ENCODE data around the gene COG5. TPM values are rescaled to one million over a fixed set of nuclear protein-coding genes. Genes with fewer than 3 reads are reported as not detected.

COG5 gene
- total RNA-seq, 2 donors from 2014 or later: 41.8 to 50.2 TPM

DNA sequence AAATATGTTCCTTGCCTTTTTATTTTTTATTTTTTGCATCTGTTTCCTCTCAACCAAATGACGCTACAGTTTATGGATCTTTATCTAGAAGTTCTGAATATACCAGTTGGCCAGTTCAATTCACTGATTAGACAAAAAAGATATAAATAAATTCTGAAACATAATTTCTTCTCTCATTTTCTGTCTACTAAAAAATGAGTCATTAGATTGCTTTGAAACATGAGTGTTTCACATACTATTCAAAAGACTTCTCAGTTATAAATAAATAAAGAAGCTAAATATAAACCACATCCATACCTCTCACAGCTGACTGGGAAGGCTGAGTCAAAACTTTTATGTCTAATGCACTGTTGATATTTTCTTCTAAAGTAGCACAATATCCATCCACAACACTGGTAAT is 191.4 kb downstream of the COG5 start:
- no peak for DNase-seq (ENCODE audit: low spot score)
- intact Hi-C loops (cut with DNase I): no loop called here

DNA sequence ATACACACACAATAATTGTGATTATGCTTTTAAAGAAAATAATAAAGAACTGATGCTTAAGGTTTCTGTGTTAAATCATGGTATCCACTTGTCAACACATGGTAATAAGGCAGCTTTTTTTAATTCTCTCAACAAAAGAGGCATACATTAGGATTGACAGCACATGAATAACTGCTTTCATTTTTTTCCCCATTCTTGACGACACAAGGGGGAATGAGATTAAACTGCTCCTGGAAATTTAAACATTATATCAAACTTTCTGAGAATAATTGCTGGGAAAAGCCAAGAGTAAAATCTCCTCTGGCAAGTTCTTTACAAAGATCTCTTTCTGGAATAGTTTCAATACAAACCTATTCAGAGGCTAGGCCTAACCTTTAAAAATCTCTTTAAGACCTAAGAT is 192.9 kb downstream of the COG5 start:
- no peak for DNase-seq (ENCODE audit: low spot score)
- intact Hi-C loops (cut with DNase I): no loop called here

DNA sequence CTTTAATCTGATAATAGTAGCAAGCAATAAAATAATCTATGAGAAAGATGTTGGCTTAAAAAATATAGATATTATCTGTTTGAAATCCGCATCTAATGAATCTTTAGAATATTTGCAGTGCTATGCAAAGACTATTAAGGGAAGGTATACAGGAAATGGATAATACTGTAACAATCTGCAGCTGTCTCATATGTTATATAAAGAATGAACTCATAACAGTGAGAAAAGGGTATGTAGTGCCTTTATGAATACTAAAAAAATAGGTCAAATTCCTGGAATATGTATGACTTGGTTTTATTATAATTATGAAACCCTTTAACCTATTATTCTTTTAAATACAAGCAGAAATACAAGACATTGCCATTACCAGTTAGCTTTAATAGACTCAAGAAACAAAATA is 198.9 kb downstream of the COG5 start:
- intact Hi-C loops (cut with DNase I): no loop called here
- DNase-seq (ENCODE audit: low spot score): no peak

DNA sequence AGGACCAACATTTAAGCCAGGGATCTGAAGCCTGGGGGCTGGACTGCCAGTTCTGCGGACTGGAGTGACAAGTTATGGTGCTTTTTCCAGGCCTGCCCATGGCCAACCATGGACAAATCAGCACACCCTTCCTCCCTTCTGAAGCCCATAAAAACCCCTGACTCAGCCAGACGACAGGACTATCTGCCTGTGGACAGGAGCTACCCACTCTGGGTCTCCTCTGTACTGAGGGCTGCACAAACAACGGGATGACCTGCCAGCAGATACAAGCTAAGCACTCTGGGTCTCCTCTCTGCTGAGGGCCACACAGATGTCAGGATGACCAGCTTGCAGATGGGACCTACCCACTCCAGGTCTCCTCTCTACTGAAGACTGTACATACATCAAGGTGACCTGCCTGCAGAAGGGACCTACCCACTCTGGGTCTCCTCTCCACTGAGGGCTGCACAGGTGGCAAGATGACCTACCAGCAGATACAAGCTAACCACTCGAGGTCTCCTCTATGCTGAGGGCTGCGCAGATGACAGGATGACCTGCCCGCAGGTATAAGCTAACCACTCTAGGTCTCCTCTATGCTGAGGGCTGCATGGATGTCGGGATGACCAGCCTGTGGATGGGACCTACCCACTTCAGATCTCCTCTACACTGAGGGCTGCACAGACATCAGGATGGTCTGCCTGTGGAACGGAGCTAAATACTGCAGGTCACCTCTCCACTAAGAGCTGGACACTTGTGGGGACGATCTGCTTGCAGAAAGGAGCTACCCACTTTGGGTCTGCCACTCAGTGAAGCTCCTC is 204.0 kb downstream of the COG5 start:
- intact Hi-C loops (cut with DNase I): no loop called here

DNA sequence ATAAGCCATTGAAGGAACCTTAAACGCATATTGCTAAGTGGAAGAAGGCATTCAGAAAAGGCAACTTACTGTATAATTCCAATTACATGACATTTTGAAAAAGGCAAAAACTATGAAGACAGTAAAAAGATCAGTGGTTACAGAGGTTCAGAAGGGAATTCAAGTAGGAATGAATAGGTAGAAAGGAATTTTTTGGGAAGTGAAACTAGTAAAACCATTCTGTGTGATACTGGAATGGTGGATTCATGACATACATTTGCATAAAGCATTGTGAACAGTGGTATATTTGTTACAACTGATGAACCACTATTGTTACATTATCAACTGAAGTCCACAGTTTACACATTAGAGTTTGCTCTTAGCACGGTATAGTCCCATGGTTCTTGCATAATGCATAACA is 208.1 kb downstream of the COG5 start:
- DNase-seq (ENCODE audit: low spot score): no peak
- intact Hi-C loops (cut with DNase I): no loop called here

More for the DNA sequence above, 204.0 kb downstream of the COG5 start:
- DNase-seq (ENCODE audit: low spot score): no peak

DNA sequence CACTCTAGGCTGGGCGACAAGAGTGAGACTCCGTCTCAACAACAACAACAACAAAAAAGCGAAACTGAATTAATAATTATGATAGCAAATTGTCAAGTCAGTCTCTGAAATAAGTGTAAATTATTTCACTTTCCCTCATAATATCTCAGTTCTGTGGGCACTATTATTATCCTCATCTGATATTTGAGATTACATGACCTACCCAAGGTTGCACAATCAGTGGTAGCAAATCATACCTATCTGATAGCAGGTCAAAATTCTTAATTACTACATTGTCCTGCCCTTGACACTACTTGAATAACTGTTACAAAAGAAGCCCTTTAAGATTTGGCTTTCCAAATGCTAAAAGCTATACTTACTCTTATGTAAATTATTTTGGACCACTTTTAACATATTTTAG is 209.1 kb downstream of the COG5 start:
- DNase-seq (ENCODE audit: low spot score): no peak
- intact Hi-C loops (cut with DNase I): no loop called here

DNA sequence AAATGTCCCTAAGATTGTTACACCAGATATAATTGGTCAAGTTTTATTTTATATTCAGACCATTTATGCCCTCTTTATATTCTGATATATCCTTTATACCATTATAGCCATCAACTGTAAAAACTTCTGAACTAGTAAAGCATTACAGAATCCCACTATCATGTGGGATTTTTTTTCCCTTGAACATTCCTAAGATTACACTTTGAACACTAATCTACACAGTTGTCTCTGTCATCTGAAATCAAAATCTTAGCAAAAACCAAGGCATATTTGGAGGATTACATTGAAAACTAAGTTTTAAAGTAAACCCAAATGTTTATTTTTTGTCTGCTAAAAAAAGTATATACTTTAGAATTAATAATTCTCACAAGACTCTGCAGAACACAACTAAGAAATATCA is 210.0 kb downstream of the COG5 start:
- intact Hi-C loops (cut with DNase I): no loop called here
- no peak for DNase-seq (ENCODE audit: low spot score)

DNA sequence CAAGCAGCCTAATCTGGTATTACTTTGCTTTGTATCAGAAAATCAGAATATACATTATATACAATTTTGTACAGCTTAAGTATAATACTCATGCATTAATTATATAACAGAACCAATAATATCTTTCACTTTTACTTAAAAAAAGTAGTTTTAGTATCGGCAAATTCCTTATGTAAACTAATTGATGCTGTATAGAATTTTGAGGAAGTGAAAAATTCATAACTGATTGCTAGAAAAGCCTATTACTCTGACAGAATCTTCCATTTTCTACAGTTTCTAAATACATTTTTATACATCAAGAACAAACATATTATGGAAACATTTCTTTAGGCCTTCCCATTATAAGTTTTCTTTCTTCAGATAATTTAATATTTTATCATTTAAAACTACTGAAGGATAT is 217.8 kb downstream of the COG5 start:
- DNase-seq (ENCODE audit: low spot score): no peak
- intact Hi-C loops (cut with DNase I): no loop called here

DNA sequence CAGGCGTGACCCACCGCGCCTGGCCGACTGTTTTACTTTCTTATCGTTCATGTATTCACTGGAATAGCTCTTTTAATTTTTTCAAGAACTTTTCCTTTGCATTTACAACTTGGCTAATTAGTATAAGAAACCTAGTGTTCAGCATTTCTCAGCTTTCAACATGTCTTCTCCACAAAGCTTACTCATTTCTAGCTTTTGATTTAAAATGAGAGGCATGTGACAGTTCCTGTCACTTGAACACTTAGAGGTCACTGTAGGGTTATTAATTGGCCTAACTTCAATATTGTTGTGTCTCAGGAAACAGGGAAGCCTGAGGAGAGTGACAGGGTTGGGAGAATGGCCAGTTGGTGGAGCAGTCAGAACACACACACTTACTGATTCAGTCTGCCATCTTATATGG is 218.9 kb downstream of the COG5 start:
- intact Hi-C loops (cut with DNase I): no loop called here
- no peak for DNase-seq (ENCODE audit: low spot score)

DNA sequence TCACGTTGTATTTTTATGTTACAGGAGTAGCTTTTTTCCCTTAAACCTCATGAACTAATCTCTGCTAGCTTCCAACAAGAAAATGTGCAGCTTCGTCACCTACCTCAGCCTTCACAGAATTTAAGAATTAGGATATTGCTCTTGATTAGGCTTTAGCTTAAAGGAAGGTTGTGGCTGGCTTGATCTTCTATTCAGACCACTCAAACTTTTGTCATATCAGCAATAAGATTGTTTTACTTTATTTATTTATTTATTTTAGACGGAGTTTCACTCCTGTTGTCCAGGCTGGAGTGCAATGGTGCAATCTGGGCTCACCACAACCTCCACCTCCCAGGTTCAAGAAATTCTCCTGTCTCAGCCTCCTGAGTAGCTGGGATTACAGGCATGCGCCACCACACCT is 219.4 kb downstream of the COG5 start:
- intact Hi-C loops (cut with DNase I): no loop called here

DNA sequence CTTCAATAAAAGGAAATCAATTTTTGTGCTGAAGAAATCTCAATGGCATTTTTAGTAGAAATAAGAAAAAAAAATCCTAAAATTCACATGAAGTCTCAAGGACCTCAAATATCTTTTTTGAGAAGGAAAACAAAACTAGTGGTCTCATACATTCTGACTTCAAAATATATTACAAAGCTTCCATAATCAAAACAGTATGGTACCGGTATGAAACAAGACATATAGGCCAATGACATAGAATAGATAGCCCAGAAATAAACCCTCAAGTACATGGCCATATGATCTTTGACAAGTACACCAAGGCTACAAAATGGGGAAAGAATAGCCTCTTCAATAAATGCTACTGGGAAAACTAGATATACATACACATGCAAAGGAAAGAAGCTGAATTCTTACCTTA is 225.6 kb downstream of the COG5 start:
- DNase-seq (ENCODE audit: low spot score): no peak
- intact Hi-C loops (cut with DNase I): no loop called here

More for the DNA sequence above, 219.4 kb downstream of the COG5 start:
- DNase-seq (ENCODE audit: low spot score): no peak

DNA sequence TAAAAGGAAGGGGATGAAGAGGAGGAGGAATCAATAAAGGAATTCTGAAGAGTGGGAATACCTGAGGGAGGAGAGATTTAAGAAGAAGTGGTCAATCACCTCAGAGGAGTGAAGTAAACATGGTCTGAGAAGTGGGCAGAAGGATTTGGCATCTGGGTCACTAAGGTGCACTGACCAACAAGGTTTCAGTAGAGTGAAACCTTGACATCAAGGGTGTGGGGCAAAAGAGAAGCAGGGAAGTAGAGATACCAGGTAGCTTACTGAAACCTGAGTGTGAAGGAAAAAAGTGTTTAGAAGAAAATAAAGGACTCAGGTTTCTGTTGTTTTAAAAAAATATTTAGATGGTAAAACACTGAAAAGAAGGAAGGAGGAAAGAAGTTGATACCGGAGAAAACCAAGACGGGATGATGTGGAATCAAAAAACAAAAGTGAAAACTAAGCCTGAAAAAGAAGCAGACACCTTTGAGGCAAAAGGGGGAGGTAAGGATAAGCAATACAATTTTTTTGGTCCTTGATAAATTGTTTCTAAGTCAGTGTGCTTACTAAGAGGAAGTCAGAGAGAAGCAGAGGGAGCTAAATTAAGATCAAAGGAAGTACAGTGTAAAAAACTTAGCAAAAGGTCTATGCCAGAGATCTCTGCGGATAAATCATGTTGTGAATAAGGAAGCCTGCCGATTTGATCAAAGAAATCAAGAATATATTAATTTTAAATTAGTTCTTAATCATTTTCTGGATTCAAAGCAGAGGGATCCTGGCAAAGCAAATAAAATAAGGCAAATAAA is 231.0 kb downstream of the COG5 start:
- intact Hi-C loops (cut with DNase I): no loop called here
- no peak for DNase-seq (ENCODE audit: low spot score)

DNA sequence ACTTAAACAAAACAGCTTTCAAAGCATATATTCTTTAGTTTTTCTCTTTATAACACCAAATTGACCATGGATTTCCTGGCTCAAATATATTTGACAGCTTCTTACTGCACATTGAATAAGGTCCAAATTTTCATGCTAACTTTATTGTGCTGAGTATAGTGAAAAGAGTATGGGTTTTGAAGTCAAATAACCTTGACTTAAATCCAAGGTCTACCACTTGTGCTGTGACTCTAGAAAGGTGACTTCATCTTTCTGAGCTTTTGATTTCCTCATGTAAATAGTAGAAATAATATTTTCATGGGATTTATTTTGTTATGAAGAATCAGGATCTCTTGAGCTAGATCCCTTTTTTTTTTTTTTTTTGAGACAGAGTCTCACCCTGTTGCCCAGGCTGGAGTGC is 233.2 kb downstream of the COG5 start:
- intact Hi-C loops (cut with DNase I): no loop called here
- no peak for DNase-seq (ENCODE audit: low spot score)

DNA sequence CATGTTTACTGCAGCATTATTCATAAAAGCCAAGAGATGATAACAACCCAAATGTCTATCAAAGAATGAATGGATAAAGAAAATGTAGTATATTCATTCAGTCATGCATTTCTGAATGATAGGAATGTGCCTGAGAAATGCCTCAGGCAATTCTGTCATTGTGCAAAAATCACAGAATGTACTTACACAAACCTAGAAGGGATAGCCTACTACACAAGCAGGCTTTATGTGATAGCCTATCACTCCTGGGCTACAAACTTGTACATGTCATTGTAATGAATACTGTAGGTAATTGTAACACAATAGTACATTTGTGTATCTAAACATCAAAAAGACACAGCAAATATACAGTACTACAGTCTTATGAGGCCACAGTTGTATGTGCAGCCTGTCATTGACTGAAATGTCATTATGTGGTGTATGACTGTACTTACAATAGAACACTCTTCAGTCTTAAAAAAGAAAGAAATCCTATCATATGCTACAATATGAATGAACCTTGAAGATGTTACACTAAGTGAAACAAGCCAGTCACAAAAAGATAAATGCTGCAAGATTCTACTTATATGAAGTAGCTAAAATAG is 235.6 kb downstream of the COG5 start:
- DNase-seq (ENCODE audit: low spot score): no peak
- intact Hi-C loops (cut with DNase I): no loop called here

DNA sequence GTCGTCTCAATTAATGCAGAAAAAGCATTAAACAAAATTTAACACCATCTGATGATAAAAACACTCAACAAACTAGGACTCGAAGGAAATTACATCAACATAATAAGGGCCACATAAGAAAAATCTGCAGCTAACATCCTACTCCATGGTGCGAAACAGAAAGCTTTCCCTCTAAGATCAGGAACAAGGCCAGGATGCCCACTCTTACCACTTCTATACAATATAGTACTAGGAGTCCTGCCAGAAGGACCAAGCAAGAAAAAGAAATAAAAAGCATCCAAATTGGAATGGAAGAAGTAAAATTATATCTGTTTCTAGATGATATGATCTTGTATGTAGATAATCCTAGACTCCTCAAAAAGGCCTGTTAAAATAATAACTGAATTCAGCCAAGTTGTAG is 237.7 kb downstream of the COG5 start:
- no peak for DNase-seq (ENCODE audit: low spot score)
- intact Hi-C loops (cut with DNase I): no loop called here

DNA sequence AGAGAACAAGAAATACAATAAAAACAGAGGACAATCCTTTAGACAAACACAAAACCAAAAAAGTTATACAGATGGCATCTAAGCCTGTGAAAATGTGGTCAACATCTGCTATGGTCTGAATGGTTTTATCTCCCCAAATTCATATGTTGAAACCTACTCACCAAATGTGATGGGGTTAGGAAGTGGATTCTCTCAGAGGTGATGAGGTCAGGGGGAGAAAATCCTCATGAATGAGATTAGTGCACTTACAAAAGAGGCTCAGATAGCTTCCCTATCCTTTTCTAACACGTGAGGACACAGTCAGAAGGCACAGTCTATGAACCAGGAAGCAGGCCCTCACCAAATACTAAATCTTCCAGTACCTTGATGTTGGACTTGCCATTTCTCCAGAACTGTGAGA is 241.7 kb downstream of the COG5 start:
- no peak for DNase-seq (ENCODE audit: low spot score)
- intact Hi-C loops (cut with DNase I): loop anchor here in 1 of 2 donors (2.0 kb wide), 1 partner anchor 331 kb away; no protein-coding TSS in a partner anchor

DNA sequence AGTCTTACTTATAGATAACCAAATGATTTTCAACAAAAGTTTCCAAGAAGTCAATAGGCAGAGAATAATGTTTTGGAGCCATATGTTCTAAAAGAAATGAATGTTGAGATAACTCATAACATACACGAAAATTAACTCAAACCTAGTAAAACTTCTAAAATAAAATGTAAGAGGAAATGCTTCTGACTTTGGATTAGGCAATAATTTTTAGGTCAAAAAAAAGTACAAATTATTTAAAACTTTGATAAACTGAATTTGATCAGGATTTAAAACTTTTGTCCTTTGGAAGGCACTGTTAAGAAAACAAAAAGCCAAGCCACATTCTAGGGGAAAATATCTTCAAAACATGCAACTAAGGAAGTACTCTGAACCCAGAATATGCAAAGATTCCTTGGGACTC is 242.1 kb downstream of the COG5 start:
- DNase-seq (ENCODE audit: low spot score): no peak
- intact Hi-C loops (cut with DNase I): loop anchor here in 1 of 2 donors (2.0 kb wide), 1 partner anchor 331 kb away; no protein-coding TSS in a partner anchor

DNA sequence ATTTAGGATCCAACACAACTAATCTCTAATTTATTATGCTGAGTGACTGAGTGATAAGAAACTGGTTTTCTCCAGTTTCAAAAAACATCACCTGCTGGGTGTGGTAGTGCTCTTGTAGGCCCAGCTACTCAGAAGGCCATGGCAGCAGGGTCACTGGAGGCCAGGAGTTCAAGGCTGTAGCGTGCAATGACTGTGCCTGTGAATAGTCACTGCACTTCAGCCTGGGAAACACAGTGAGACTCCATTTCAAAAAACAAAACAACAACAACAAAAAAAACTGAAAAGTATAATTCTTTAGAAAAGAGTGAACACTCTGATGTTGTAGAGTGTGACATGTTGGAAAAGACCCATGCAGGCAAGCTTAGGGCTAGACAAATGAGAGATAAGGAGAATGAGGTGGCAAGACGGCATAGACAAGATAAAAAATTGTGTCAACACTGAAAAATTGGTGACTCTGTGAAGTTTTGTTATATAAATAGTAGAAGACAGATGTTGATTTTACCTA is 243.9 kb downstream of the COG5 start:
- DNase-seq (ENCODE audit: low spot score): no peak
- intact Hi-C loops (cut with DNase I): loop anchor here in 1 of 2 donors (5.0 kb wide), 1 partner anchor 232 kb away; no protein-coding TSS in a partner anchor

DNA sequence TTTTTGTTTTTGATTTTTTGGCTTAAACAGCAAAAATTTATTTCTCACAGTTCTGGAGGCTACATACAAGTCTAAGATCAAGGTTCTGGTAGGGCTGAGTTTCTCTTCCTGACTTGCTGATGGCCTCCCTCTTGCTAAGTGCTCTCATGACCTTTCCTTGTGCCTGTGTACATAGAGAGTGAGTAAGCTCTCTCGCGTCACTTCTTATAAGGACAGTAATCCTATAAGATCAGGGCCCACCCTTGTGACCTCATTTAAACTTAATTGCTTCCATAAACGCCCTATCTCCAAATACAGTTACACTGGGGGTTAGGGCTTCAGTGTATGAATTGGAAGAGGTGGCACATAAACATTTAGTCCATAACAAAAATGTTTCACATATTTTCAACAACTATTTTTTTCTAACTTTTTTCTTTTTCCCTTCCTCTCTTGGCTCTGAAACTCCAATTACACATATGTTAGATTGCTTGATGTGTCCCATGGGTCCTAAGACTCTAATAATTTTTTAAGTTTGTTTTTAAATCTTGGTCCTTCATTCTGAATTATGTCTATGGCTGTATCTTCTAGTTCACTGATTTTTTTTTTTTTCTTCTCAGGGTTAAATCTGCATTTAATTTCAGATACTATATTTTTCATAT is 245.1 kb downstream of the COG5 start:
- no peak for DNase-seq (ENCODE audit: low spot score)
- intact Hi-C loops (cut with DNase I): loop anchor here in 1 of 2 donors (5.0 kb wide), 1 partner anchor 231 kb away; no protein-coding TSS in a partner anchor

Data from posterior vena cava (tissue), 2 donors.